ENCODE results near the gene SRPX2.

DNA sequence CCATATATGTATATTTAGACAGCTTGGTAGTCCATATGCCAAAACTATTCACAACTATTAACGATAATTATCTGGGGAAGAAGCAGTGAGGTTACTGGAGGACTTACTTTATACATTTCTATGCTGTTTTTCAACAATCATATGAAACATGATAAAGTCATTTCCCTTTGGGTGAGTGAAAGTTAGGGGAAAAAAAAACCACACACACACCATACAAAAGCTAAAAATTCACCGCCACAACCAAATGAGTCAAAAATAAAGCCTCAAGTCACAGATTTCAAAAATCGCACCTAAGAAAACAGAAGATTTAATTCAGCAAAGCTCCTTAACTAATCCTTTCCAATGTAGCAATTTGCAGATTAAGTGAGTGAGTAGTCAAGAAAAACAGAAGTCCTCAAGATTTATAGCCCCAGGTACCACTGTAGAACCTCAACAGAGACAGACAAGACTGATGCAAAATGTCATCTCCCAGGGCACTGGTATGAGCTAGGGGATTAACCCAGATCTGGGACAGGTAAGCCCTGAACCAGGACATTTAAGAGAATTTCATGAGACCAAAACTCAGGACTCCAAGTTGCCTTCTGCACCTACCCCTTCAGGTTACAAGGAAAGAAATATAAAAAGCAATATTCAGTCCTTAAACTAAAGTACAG is 52.8 kb downstream of the SRPX2 start:
- TF ChIP-seq, protein P1, sequence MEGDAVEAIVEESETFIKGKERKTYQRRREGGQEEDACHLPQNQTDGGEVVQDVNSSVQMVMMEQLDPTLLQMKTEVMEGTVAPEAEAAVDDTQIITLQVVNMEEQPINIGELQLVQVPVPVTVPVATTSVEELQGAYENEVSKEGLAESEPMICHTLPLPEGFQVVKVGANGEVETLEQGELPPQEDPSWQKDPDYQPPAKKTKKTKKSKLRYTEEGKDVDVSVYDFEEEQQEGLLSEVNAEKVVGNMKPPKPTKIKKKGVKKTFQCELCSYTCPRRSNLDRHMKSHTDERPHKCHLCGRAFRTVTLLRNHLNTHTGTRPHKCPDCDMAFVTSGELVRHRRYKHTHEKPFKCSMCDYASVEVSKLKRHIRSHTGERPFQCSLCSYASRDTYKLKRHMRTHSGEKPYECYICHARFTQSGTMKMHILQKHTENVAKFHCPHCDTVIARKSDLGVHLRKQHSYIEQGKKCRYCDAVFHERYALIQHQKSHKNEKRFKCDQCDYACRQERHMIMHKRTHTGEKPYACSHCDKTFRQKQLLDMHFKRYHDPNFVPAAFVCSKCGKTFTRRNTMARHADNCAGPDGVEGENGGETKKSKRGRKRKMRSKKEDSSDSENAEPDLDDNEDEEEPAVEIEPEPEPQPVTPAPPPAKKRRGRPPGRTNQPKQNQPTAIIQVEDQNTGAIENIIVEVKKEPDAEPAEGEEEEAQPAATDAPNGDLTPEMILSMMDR (tag by site-specific recombination; IDR thresholded peaks at IDR 0.05) = no peak
- no peak for TF ChIP-seq ZNF621 (tag by site-specific recombination; IDR thresholded peaks at IDR 0.05)

Data from HEK293 (cell line).